Measurements from ENCODE around the gene SRC.
"Not testable (repeated sequence)": the region's sequence is repeated elsewhere in the genome, so short reads cannot be mapped to it uniquely, and the experiment has no call there.

The SRC gene

GRCh38 chr20:37336369-37337207, 9.4 kb upstream of the SRC start:
- no peak for DNase-seq (ENCODE audit: low read depth in 2 of 2)

- no peak for DNase-seq (ENCODE audit: low read depth in 2 of 2)
Observed at GRCh38 chr20:37337208-37337991, 8.5 kb upstream of the SRC start.

GRCh38 chr20:37338380-37338779, 7.6 kb upstream of the SRC start:
- not testable (repeated sequence) for DNase-seq (ENCODE audit: low read depth in 2 of 2)

GRCh38 chr20:37339208-37339607, 6.7 kb upstream of the SRC start:
- DNase-seq (ENCODE audit: low read depth in 2 of 2) = no peak

- DNase-seq (ENCODE audit: low read depth in 2 of 2) = not testable (repeated sequence)
Observed at GRCh38 chr20:37339764-37340109, 6.2 kb upstream of the SRC start.

GRCh38 chr20:37340998-37341397, 4.9 kb upstream of the SRC start:
- DNase-seq (ENCODE audit: low read depth in 2 of 2) = no peak

- no peak for DNase-seq (ENCODE audit: low read depth in 2 of 2)
Observed at GRCh38 chr20:37341632-37342031, 4.3 kb upstream of the SRC start.

GRCh38 chr20:37342231-37343177, 3.4 kb upstream of the SRC start:
- no peak for DNase-seq (ENCODE audit: low read depth in 2 of 2)

GRCh38 chr20:37343212-37343993, 2.5 kb upstream of the SRC start:
- no peak for DNase-seq (ENCODE audit: low read depth in 2 of 2)

- no peak for DNase-seq (ENCODE audit: low read depth in 2 of 2)
Observed at GRCh38 chr20:37343994-37344355, 2.0 kb upstream of the SRC start.

- DNase-seq (ENCODE audit: low read depth in 2 of 2) = no peak
Observed at GRCh38 chr20:37344506-37345338, 1.2 kb upstream of the SRC start.

GRCh38 chr20:37346236-37346534, 245 bp downstream of the SRC start:
- DNase-seq (ENCODE audit: low read depth in 2 of 2) = no peak

- DNase-seq (ENCODE audit: low read depth in 2 of 2) = no peak
Observed at GRCh38 chr20:37346535-37347346, 801 bp downstream of the SRC start.

- no peak for DNase-seq (ENCODE audit: low read depth in 2 of 2)
Observed at GRCh38 chr20:37347347-37347823, 1.4 kb downstream of the SRC start.

- DNase-seq (ENCODE audit: low read depth in 2 of 2) = no peak
Observed at GRCh38 chr20:37347891-37348791, 2.2 kb downstream of the SRC start.

- DNase-seq (ENCODE audit: low read depth in 2 of 2) = no peak
Observed at GRCh38 chr20:37348792-37349516, 3.0 kb downstream of the SRC start.

GRCh38 chr20:37349517-37350491, 3.9 kb downstream of the SRC start:
- no peak for DNase-seq (ENCODE audit: low read depth in 2 of 2)

Measured in stimulated activated CD4-positive, alpha-beta T cell treated with anti-CD3 and anti-CD28 coated beads, Interleukin-1b, Interleukin-23, amount 100 ng/mL, for 1 hour (primary cell).